ENCODE data around the gene KLHL41.

GRCh38 chr2:169464882-169465281, 44.6 kb upstream of the KLHL41 start:
- no peak for TF ChIP-seq CTCF (conservative IDR thresholded peaks at IDR 0.05)
- TF ChIP-seq ZFX (IDR thresholded peaks at IDR 0.05), result no peak
